ENCODE results near the gene RPL14.

Gene RPL14

GRCh38 chr3:40511031-40511718 is 54.0 kb downstream of the RPL14 start:
- in situ Hi-C loops (cut with HindIII; ENCODE audit: low pct_ligation_motif_present, low sequenced_read_pairs) = no loop called here
- Histone ChIP-seq H3K27ac (no peak overlapping the region), H3K36me3 (replicated peaks) (no peaks in the 10 kb centered on the region), H3K4me3 (ENCODE audit: low read depth, low read length) (no peak overlapping the region), H3K27me3 (replicated peaks) (no peaks in the 10 kb centered on the region)
- TF ChIP-seq CTCF (IDR thresholded peaks at IDR 0.05; ENCODE audit: low read depth, low read length, missing control alignments) = no peak
- DNase-seq = no peak

DNA sequence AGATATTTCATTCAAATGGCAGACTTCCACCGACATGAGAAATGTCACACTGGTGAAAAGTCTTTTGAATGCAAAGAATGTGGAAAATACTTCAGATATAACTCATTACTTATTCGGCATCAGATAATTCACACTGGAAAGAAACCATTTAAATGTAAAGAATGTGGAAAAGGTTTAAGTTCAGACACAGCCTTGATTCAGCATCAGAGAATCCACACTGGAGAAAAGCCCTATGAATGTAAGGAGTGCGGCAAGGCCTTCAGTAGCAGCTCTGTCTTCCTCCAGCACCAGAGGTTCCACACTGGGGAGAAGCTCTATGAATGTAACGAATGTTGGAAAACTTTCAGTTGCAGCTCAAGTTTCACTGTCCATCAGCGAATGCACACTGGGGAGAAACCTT is 59.1 kb downstream of the RPL14 start:
- no peak overlapping the region for H3K4me3 ChIP-seq (ENCODE audit: low read depth, low read length)
- no peaks in the 10 kb centered on the region for H3K27me3 ChIP-seq (replicated peaks)
- in situ Hi-C loops (cut with HindIII; ENCODE audit: low pct_ligation_motif_present, low sequenced_read_pairs) = no loop called here
- peak; percentile 64 for DNase-seq
- no peak for TF ChIP-seq CTCF (IDR thresholded peaks at IDR 0.05; ENCODE audit: low read depth, low read length, missing control alignments)
- H3K27ac ChIP-seq = peak overlapping the region; percentile 66
- no peaks in the 10 kb centered on the region for H3K36me3 ChIP-seq (replicated peaks)

GRCh38 chr3:40518067-40518466 is 60.9 kb downstream of the RPL14 start:
- DNase-seq = no peak

More at GRCh38 chr3:40518067-40518466, 60.9 kb downstream of the RPL14 start:
- Histone ChIP-seq H3K27ac (no peak overlapping the region), H3K27me3 (replicated peaks) (no peaks in the 10 kb centered on the region), H3K36me3 (replicated peaks) (no peaks in the 10 kb centered on the region), H3K4me3 (ENCODE audit: low read depth, low read length) (no peak overlapping the region)
- no peak for TF ChIP-seq CTCF (IDR thresholded peaks at IDR 0.05; ENCODE audit: low read depth, low read length, missing control alignments)
- in situ Hi-C loops (cut with HindIII; ENCODE audit: low pct_ligation_motif_present, low sequenced_read_pairs) = no loop called here
